ENCODE data around the gene BAZ1A. TPM values are rescaled to one million over a fixed set of nuclear protein-coding genes. Genes with fewer than 3 reads are reported as not detected.

BAZ1A gene
- total and polyA plus RNA-seq, 10 of the 15 experiments (the other 5 are each of a cell fraction or from before 2014, with no cell fraction given), result 34.3 to 96.5 (median 50.7) TPM

DNA sequence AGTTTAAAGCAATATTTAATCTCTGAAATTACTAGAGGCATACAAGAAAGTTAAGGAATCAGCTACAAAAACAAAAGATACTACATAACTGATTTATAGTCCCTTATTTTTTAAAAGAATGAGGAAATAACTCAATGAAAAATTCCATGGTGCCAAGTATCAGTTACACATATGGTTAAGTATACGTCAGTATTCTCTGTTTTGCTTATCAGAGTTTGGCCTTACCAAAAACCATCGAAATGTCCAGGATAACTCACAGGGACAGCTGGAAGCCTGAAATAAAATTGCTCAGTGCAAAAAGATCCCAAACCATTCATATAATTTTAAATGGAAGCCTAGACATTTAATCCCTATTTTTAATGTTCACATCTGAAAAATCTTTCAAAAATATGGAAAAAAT lies 164.4 kb downstream of the BAZ1A start:
- Histone ChIP-seq H3K27ac (ENCODE audit: control insufficient read depth, insufficient read depth) (peak overlapping the region; percentile 35), H3K4me3 (peak overlapping the region; percentile 52; the same call in 1 of the 2 replicates), H3K79me2 (ENCODE audit: control insufficient read depth, insufficient read depth, low read length) (peaks cover 40% of the 10 kb centered on the region), H3K27me3 (replicated peaks in 1 of 2; ENCODE audit: control insufficient read depth in 2 of 2, insufficient read depth in 2 of 2, low read length in 1 of 2) (no peaks in the 10 kb centered on the region), H3K9me3 (replicated peaks; ENCODE audit: control insufficient read depth, insufficient read depth, low read length) (no peaks in the 10 kb centered on the region), H4K20me1 (ENCODE audit: control insufficient read depth, insufficient read depth) (no peaks in the 10 kb centered on the region), H3K36me3 (ENCODE audit: control insufficient read depth in 2 of 2, insufficient read depth in 2 of 2, low read length in 1 of 2) (peaks cover 0 to 7% of the 10 kb centered on the region in 2 experiments; a peak in 1 of 4 replicates), H2AFZ (ENCODE audit: control insufficient read depth, low read depth, low read length) (no peak overlapping the region), H3K4me1 (ENCODE audit: control insufficient read depth, insufficient read depth, low read length) (peaks cover 16% of the 10 kb centered on the region), H3K4me2 (ENCODE audit: control insufficient read depth, insufficient read depth) (peak overlapping the region; percentile 74), H3K9ac (ENCODE audit: control insufficient read depth, insufficient read depth, low read length) (peak overlapping the region; percentile 15; the same call in 1 of the 2 replicates)
- BruUV-seq (replicated peaks), result no TSS peak
- in situ Hi-C loops (cut with MboI) (no loop called here), intact Hi-C loops (cut with micrococcal nuclease; ENCODE audit: unreplicated experiment) (no loop called here)
- DNase-seq (ENCODE audit: low read depth, low spot score), result no peak
- FAIRE-seq, result no peak
- ChIA-PET RAD21 (ENCODE audit: unreplicated experiment) (interaction anchor here (1.6 to 4.0 kb wide), 3 partner anchors 12 to 37 kb away, joined by 3 to 18 read pairs (median 6); no protein-coding TSS in a partner anchor), CTCF (interaction anchor here (1.0 to 7.1 kb wide), 5 partner anchors 9 to 704 kb away, joined by 3 to 78 read pairs (median 8); no protein-coding TSS in a partner anchor), POLR2A (interaction anchor here (0.6 to 1.4 kb wide), 2 partner anchors 12 to 546 kb away, joined by 5 to 10 read pairs; no protein-coding TSS in a partner anchor), SMC1A (ENCODE audit: uncharacterized antibody, unreplicated experiment) (interaction anchor here (1.0 to 7.8 kb wide), 8 partner anchors 10 to 116 kb away, joined by 3 to 43 read pairs (median 4); no protein-coding TSS in a partner anchor)
- 74% methylated on average over 2 of the region's 2 CpGs for WGBS (ENCODE audit: insufficient coverage, insufficient replicate concordance, low lambda C conversion rate, missing lambda C conversion rate)
- no peak for ATAC-seq
- TF ChIP-seq JUNB (IDR thresholded peaks at IDR 0.05), result 0 out of 2 replicates have a peak, but pooled peaks have one; percentile 6
- TF ChIP-seq, protein P1, sequence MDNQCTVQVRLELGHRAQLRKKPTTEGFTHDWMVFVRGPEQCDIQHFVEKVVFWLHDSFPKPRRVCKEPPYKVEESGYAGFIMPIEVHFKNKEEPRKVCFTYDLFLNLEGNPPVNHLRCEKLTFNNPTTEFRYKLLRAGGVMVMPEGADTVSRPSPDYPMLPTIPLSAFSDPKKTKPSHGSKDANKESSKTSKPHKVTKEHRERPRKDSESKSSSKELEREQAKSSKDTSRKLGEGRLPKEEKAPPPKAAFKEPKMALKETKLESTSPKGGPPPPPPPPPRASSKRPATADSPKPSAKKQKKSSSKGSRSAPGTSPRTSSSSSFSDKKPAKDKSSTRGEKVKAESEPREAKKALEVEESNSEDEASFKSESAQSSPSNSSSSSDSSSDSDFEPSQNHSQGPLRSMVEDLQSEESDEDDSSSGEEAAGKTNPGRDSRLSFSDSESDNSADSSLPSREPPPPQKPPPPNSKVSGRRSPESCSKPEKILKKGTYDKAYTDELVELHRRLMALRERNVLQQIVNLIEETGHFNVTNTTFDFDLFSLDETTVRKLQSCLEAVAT (IDR thresholded peaks at IDR 0.05), result no peak

DNA sequence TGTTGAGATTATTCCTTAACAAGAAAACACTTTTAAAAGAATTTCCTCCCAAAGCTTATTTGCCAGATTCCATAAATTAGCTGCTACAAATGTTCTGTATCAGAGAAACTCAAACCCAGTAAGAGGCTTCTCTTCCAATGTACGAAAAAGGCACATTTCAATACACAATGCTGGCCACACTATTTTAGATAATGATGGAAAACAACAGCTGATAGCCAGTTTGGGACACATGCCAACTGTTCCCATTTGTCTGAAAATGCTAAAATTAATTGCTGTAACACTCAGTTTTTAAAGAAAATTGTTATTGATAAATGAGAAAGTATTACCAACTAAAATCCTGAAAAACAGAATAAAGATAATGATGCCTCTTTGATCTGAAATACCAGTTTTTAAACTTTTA lies 165.2 kb downstream of the BAZ1A start:
- Histone ChIP-seq H3K9ac (ENCODE audit: control insufficient read depth, insufficient read depth, low read length) (no peak overlapping the region), H3K27ac (ENCODE audit: control insufficient read depth, insufficient read depth) (no peak overlapping the region; the same call in 1 of the 2 replicates), H3K4me1 (ENCODE audit: control insufficient read depth, insufficient read depth, low read length) (peaks cover 16% of the 10 kb centered on the region), H3K27me3 (replicated peaks in 1 of 2; ENCODE audit: control insufficient read depth in 2 of 2, insufficient read depth in 2 of 2, low read length in 1 of 2) (no peaks in the 10 kb centered on the region), H3K9me3 (replicated peaks; ENCODE audit: control insufficient read depth, insufficient read depth, low read length) (no peaks in the 10 kb centered on the region), H3K4me2 (ENCODE audit: control insufficient read depth, insufficient read depth) (no peak overlapping the region; the same call in 1 of the 2 replicates), H3K4me3 (no peak overlapping the region), H2AFZ (ENCODE audit: control insufficient read depth, low read depth, low read length) (no peak overlapping the region), H3K36me3 (ENCODE audit: control insufficient read depth in 2 of 2, insufficient read depth in 2 of 2, low read length in 1 of 2) (peaks cover 0 to 7% of the 10 kb centered on the region in 2 experiments; a peak in 1 of 4 replicates), H4K20me1 (ENCODE audit: control insufficient read depth, insufficient read depth) (no peaks in the 10 kb centered on the region), H3K79me2 (ENCODE audit: control insufficient read depth, insufficient read depth, low read length) (peaks cover 40% of the 10 kb centered on the region)
- FAIRE-seq (no peak), DNase-seq (ENCODE audit: low read depth, low spot score) (no peak), ATAC-seq (no peak)
- BruUV-seq (replicated peaks), result no TSS peak
- WGBS (ENCODE audit: insufficient coverage, insufficient replicate concordance, low lambda C conversion rate, missing lambda C conversion rate), result 65% methylated on average over 1 of the region's 1 CpG
- CTCF ChIA-PET, result interaction anchor here (0.5 to 7.1 kb wide), 5 partner anchors 13 to 704 kb away, joined by 3 to 78 read pairs (median 8); no protein-coding TSS in a partner anchor
- intact Hi-C loops (cut with micrococcal nuclease; ENCODE audit: unreplicated experiment), result no loop called here
- POLR2A ChIA-PET, result interaction anchor here (0.6 to 1.4 kb wide), 3 partner anchors 13 to 351 kb away, joined by 4 to 5 read pairs (median 4); no protein-coding TSS in a partner anchor
- SMC1A ChIA-PET (ENCODE audit: uncharacterized antibody, unreplicated experiment), result interaction anchor here (0.6 to 7.8 kb wide), 9 partner anchors 9 to 774 kb away, joined by 3 to 43 read pairs (median 3); no protein-coding TSS in a partner anchor
- in situ Hi-C loops (cut with MboI), result no loop called here
- RAD21 ChIA-PET (ENCODE audit: unreplicated experiment), result interaction anchor here (1.6 to 4.0 kb wide), 3 partner anchors 13 to 37 kb away, joined by 3 to 18 read pairs (median 6); no protein-coding TSS in a partner anchor
- TF ChIP-seq E4F1 (IDR thresholded peaks at IDR 0.05; ENCODE audit: borderline replicate concordance, partially characterized antibody) (no peak), SREBF1 (IDR thresholded peaks at IDR 0.05; ENCODE audit: low read length) (no peak), IRF3 (IDR thresholded peaks at IDR 0.05) (no peak)
- TF ChIP-seq, protein P2, sequence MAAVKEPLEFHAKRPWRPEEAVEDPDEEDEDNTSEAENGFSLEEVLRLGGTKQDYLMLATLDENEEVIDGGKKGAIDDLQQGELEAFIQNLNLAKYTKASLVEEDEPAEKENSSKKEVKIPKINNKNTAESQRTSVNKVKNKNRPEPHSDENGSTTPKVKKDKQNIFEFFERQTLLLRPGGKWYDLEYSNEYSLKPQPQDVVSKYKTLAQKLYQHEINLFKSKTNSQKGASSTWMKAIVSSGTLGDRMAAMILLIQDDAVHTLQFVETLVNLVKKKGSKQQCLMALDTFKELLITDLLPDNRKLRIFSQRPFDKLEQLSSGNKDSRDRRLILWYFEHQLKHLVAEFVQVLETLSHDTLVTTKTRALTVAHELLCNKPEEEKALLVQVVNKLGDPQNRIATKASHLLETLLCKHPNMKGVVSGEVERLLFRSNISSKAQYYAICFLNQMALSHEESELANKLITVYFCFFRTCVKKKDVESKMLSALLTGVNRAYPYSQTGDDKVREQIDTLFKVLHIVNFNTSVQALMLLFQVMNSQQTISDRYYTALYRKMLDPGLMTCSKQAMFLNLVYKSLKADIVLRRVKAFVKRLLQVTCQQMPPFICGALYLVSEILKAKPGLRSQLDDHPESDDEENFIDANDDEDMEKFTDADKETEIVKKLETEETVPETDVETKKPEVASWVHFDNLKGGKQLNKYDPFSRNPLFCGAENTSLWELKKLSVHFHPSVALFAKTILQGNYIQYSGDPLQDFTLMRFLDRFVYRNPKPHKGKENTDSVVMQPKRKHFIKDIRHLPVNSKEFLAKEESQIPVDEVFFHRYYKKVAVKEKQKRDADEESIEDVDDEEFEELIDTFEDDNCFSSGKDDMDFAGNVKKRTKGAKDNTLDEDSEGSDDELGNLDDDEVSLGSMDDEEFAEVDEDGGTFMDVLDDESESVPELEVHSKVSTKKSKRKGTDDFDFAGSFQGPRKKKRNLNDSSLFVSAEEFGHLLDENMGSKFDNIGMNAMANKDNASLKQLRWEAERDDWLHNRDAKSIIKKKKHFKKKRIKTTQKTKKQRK (IDR thresholded peaks at IDR 0.05; ENCODE audit: low read depth, low read length), result no peak

All from GM12878 (cell line).